Mammary epithelial cell (primary cell): ENCODE data around the gene MATR3.

Experiments
- CTCF ChIP-seq, 2 donors: IDR thresholded peaks in 1 of 2; conservative IDR thresholded peaks in 1 of 2; 2 replicates each; pipeline ENCODE4 v1.5.1; 2011 to 2012; ENCODE audit warnings: inconsistent platforms in 2 of 2, low read length in 2 of 2, mild to moderate bottlenecking in 2 of 2, control low read depth in 1 of 2, low read depth in 1 of 2; ENCODE audit not compliant: insufficient read depth in 1 of 2; ENCODE audit errors: extremely low read depth in 1 of 2
- EZH2 ChIP-seq: IDR thresholded peaks from 2 replicates; pipeline ENCODE4 v1.6.1; 2012; ENCODE audit warnings: low read length, inconsistent platforms, borderline replicate concordance

- TF ChIP-seq CTCF (conservative IDR thresholded peaks at IDR 0.05 in 1 of 2, IDR thresholded peaks at IDR 0.05 in 1 of 2; ENCODE audit: extremely low read depth in 1 of 2, insufficient read depth in 1 of 2, low read depth in 1 of 2, low read length in 2 of 2) (no peak), EZH2 (no peak)
Observed at GRCh38 chr5:139354186-139354585, 60.6 kb downstream of the MATR3 start.
